Measurements from ENCODE around the gene FRY.

The FRY gene

GRCh38 chr13:32195713-32196112 lies 164.1 kb downstream of the FRY start:
- Histone ChIP-seq H4K20me1 (ENCODE audit: insufficient read depth, low read length) (no peaks in the 10 kb centered on the region), H3K4me1 (ENCODE audit: low read length) (no peaks in the 10 kb centered on the region), H3K79me2 (ENCODE audit: low read length) (no peaks in the 10 kb centered on the region), H3K4me2 (ENCODE audit: low read length) (no peak overlapping the region), H3K27me3 (ENCODE audit: low read depth, low read length) (no peaks in the 10 kb centered on the region), H3K9me3 (ENCODE audit: insufficient read depth, low read length) (no peaks in the 10 kb centered on the region), H2AFZ (ENCODE audit: low read depth, low read length) (no peak overlapping the region), H3K36me3 (replicated peaks; ENCODE audit: low read depth, low read length) (no peaks in the 10 kb centered on the region), H3K4me3 (ENCODE audit: low read length) (no peak overlapping the region), H3K27ac (ENCODE audit: low read length) (no peak overlapping the region), H3K9ac (ENCODE audit: low read length) (no peak overlapping the region)
- no peak for TF ChIP-seq CTCF (IDR thresholded peaks at IDR 0.05; ENCODE audit: low read depth, low read length)
- TF ChIP-seq EZH2phosphoT487 (IDR thresholded peaks at IDR 0.05; ENCODE audit: low read depth) = no peak

- no peaks in the 10 kb centered on the region for H3K27me3 ChIP-seq (ENCODE audit: low read depth, low read length)
- no peak overlapping the region for H3K4me3 ChIP-seq (ENCODE audit: low read length)
- H3K36me3 ChIP-seq (replicated peaks; ENCODE audit: low read depth, low read length) = no peaks in the 10 kb centered on the region
- no peak overlapping the region for H2AFZ ChIP-seq (ENCODE audit: low read depth, low read length)
- no peak for TF ChIP-seq CTCF (IDR thresholded peaks at IDR 0.05; ENCODE audit: low read depth, low read length)
- TF ChIP-seq EZH2phosphoT487 (IDR thresholded peaks at IDR 0.05; ENCODE audit: low read depth) = no peak
- H3K79me2 ChIP-seq (ENCODE audit: low read length) = no peaks in the 10 kb centered on the region
- no peaks in the 10 kb centered on the region for H3K9me3 ChIP-seq (ENCODE audit: insufficient read depth, low read length)
- H4K20me1 ChIP-seq (ENCODE audit: insufficient read depth, low read length) = no peaks in the 10 kb centered on the region
- H3K4me1 ChIP-seq (ENCODE audit: low read length) = no peaks in the 10 kb centered on the region
- no peak overlapping the region for H3K4me2 ChIP-seq (ENCODE audit: low read length)
- no peak overlapping the region for H3K9ac ChIP-seq (ENCODE audit: low read length)
- no peak overlapping the region for H3K27ac ChIP-seq (ENCODE audit: low read length)
Observed at GRCh38 chr13:32199168-32199567, 167.6 kb downstream of the FRY start.

GRCh38 chr13:32200741-32201140 lies 169.2 kb downstream of the FRY start:
- Histone ChIP-seq H3K9ac (ENCODE audit: low read length) (no peak overlapping the region), H3K9me3 (ENCODE audit: insufficient read depth, low read length) (no peaks in the 10 kb centered on the region), H3K4me2 (ENCODE audit: low read length) (no peak overlapping the region), H3K79me2 (ENCODE audit: low read length) (no peaks in the 10 kb centered on the region), H3K36me3 (replicated peaks; ENCODE audit: low read depth, low read length) (no peaks in the 10 kb centered on the region), H4K20me1 (ENCODE audit: insufficient read depth, low read length) (no peaks in the 10 kb centered on the region), H3K4me3 (ENCODE audit: low read length) (no peak overlapping the region), H3K4me1 (ENCODE audit: low read length) (no peaks in the 10 kb centered on the region), H2AFZ (ENCODE audit: low read depth, low read length) (no peak overlapping the region), H3K27ac (ENCODE audit: low read length) (no peak overlapping the region), H3K27me3 (ENCODE audit: low read depth, low read length) (no peaks in the 10 kb centered on the region)
- TF ChIP-seq EZH2phosphoT487 (IDR thresholded peaks at IDR 0.05; ENCODE audit: low read depth) = no peak
- no peak for TF ChIP-seq CTCF (IDR thresholded peaks at IDR 0.05; ENCODE audit: low read depth, low read length)

GRCh38 chr13:32201809-32202208 lies 170.2 kb downstream of the FRY start:
- no peaks in the 10 kb centered on the region for H3K36me3 ChIP-seq (replicated peaks; ENCODE audit: low read depth, low read length)
- H4K20me1 ChIP-seq (ENCODE audit: insufficient read depth, low read length) = no peaks in the 10 kb centered on the region
- H3K79me2 ChIP-seq (ENCODE audit: low read length) = no peaks in the 10 kb centered on the region
- H3K9ac ChIP-seq (ENCODE audit: low read length) = no peak overlapping the region
- no peak overlapping the region for H3K4me3 ChIP-seq (ENCODE audit: low read length)
- no peaks in the 10 kb centered on the region for H3K27me3 ChIP-seq (ENCODE audit: low read depth, low read length)
- H3K9me3 ChIP-seq (ENCODE audit: insufficient read depth, low read length) = no peaks in the 10 kb centered on the region
- TF ChIP-seq EZH2phosphoT487 (IDR thresholded peaks at IDR 0.05; ENCODE audit: low read depth) (no peak), CTCF (IDR thresholded peaks at IDR 0.05; ENCODE audit: low read depth, low read length) (no peak)
- H3K4me2 ChIP-seq (ENCODE audit: low read length) = no peak overlapping the region
- H3K4me1 ChIP-seq (ENCODE audit: low read length) = no peaks in the 10 kb centered on the region
- H2AFZ ChIP-seq (ENCODE audit: low read depth, low read length) = no peak overlapping the region
- no peak overlapping the region for H3K27ac ChIP-seq (ENCODE audit: low read length)
